Measurements from ENCODE around the gene MFAP2.
"Not testable (repeated sequence)": the region's sequence is repeated elsewhere in the genome, so short reads cannot be mapped to it uniquely, and the experiment has no call there.

The MFAP2 gene

DNA sequence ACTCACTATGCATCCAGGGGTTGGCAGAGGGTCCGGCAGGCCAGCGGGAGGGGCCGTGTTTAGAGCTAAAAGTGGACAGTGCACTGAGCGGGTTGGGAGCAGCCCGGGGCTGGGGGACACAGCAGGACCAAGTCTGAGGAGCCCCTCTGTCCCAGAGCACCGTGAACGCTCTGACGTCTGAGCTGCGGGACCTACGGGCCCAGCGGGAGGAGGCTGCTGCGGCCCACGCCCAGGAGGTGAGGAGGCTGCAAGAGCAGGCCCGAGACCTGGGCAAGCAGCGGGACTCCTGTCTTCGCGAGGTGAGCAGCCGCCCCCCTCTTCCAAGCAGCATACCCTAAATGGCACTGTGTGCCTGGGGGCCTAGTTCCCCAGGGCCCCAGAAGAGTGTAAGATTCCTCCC lies 25.8 kb downstream of the MFAP2 start:
- FAIRE-seq: no peak
- TF ChIP-seq, protein P1, sequence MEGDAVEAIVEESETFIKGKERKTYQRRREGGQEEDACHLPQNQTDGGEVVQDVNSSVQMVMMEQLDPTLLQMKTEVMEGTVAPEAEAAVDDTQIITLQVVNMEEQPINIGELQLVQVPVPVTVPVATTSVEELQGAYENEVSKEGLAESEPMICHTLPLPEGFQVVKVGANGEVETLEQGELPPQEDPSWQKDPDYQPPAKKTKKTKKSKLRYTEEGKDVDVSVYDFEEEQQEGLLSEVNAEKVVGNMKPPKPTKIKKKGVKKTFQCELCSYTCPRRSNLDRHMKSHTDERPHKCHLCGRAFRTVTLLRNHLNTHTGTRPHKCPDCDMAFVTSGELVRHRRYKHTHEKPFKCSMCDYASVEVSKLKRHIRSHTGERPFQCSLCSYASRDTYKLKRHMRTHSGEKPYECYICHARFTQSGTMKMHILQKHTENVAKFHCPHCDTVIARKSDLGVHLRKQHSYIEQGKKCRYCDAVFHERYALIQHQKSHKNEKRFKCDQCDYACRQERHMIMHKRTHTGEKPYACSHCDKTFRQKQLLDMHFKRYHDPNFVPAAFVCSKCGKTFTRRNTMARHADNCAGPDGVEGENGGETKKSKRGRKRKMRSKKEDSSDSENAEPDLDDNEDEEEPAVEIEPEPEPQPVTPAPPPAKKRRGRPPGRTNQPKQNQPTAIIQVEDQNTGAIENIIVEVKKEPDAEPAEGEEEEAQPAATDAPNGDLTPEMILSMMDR (IDR thresholded peaks at IDR 0.05; ENCODE audit: insufficient read depth, missing control alignments): no peak
- no peak for DNase-seq (ENCODE audit: insufficient read length, low spot score)

DNA sequence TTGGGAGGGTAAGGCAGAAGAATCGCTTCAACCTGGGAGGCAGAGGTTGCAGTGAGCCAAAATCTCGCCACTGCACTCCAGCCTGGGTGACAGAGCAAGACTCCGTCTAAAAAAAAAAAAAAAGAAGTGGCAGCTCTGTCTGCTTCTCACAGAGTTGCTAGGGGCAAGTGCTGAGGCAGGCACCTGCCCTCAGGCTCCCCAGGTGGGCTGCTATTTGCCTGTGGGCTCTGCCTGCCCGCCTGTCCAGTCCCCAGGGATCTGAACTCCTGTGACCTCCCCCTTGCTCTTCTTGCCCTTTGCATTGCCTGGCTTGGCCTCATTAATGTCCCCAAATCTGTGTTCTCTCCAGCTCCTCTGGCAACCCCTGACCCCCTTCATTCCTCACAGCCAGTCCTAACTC lies 28.0 kb downstream of the MFAP2 start:
- FAIRE-seq; DNase-seq (ENCODE audit: insufficient read length, low spot score): not testable (repeated sequence)

- DNase-seq (ENCODE audit: insufficient read length, low spot score): not testable (repeated sequence)
Observed at GRCh38 chr1:16949026-16949425, 31.4 kb downstream of the MFAP2 start.

DNA sequence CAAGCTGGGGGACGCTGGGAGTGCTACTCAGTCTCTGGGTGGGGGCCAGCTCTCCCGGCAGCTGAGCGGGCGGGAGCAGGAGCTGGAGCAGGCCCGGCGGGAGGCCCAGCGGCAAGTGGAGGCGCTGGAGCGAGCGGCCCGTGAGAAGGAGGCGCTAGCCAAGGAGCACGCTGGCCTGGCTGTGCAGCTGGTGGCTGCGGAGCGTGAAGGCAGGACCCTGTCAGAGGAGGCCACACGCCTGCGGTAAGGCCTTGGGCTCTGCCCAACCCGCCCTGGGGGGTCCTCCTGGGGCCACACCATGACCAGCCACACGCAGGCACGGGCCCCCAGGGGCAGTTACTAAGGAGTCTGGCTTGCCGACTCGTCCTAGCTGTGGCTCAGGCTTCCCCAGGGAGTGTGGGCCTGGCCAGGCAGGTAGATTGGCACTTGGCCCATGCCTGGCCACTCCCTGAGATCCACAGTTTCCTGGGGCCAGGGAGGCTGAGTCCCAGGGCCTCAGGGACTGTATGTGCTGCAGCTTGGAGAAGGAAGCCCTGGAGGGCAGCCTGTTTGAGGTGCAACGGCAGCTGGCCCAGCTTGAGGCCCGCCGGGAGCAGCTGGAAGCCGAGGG lies 32.0 kb downstream of the MFAP2 start:
- DNase-seq (ENCODE audit: insufficient read length, low spot score); FAIRE-seq: not testable (repeated sequence)

More at GRCh38 chr1:16949026-16949425, 31.4 kb downstream of the MFAP2 start:
- FAIRE-seq: not testable (repeated sequence)

GRCh38 chr1:16946646-16947045 lies 33.8 kb downstream of the MFAP2 start:
- DNase-seq (ENCODE audit: insufficient read length, low spot score) (no peak), FAIRE-seq (no peak)
- TF ChIP-seq, protein P1 (IDR thresholded peaks at IDR 0.05; ENCODE audit: insufficient read depth, missing control alignments): no peak

GRCh38 chr1:16946185-16946584 lies 34.2 kb downstream of the MFAP2 start:
- FAIRE-seq; DNase-seq (ENCODE audit: insufficient read length, low spot score): not testable (repeated sequence)

DNA sequence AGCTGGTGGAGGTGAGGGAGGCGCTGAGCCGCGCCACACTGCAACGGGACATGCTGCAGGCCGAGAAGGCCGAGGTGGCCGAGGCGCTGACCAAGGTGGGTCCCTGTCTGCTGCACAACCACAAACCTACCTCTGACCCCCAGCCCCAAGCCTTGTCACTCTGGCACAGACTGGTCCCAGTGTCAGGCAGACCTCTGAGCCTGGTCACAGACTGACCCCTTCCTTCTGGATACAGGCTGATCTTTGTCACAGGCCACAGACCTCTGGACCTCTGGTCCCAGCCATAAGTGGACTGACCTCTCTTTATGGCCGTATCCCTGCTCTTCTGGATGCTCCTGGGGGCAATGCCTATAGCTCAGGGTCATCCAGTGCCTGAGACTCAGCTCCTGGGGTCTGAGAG lies 34.9 kb downstream of the MFAP2 start:
- FAIRE-seq; DNase-seq (ENCODE audit: insufficient read length, low spot score): not testable (repeated sequence)

DNA sequence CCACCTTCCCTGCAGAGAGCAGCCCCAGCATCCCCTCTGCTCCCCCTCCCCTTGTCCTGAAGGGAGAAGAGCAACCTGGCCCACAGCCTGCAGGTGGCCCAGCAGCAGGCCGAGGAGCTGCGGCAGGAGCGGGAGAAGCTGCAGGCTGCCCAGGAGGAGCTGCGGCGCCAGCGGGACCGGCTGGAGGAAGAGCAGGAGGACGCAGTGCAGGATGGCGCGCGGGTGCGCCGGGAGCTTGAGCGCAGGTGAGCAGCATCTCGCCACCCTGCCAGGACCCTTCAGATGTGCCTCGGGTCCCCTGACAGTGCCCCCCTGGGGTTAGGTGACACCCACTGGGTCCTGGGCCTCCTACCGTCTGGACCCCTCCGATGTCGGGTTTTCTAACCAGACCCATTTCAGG lies 36.4 kb downstream of the MFAP2 start:
- TF ChIP-seq, protein P1 (IDR thresholded peaks at IDR 0.05; ENCODE audit: insufficient read depth, missing control alignments): no peak
- FAIRE-seq: no peak
- DNase-seq (ENCODE audit: insufficient read length, low spot score): no peak

- not testable (repeated sequence) for FAIRE-seq; DNase-seq (ENCODE audit: insufficient read length, low spot score)
Observed at GRCh38 chr1:16939386-16940180, 40.8 kb downstream of the MFAP2 start.

- DNase-seq (ENCODE audit: insufficient read length, low spot score) (no peak), FAIRE-seq (no peak)
Observed at GRCh38 chr1:16938351-16939321, 41.8 kb downstream of the MFAP2 start.

GRCh38 chr1:16936580-16936979 lies 43.8 kb downstream of the MFAP2 start:
- DNase-seq (ENCODE audit: insufficient read length, low spot score): not testable (repeated sequence)

More at GRCh38 chr1:16938351-16939321, 41.8 kb downstream of the MFAP2 start:
- TF ChIP-seq, protein P1 (IDR thresholded peaks at IDR 0.05; ENCODE audit: insufficient read depth, missing control alignments): no peak

DNA sequence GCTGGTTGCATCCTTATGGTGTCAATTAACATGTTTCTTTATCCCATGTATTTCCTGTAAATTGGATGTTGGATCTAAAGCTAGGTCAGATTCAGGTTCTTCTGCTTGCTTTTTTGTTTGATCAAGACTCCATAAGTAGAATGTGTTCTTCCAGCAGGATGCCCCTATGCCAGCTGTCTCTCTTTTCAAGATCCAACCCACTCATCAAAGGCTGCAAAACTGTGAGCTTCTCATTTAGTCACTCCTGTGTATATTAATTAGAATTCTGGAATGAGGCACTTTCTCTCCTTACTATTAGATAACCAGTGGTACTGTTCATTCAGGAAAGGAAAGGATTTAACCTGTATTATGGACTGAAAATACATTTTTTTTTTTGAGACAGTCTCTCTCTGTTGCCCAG lies 46.5 kb downstream of the MFAP2 start:
- not testable (repeated sequence) for FAIRE-seq; DNase-seq (ENCODE audit: insufficient read length, low spot score)

More at GRCh38 chr1:16936580-16936979, 43.8 kb downstream of the MFAP2 start:
- FAIRE-seq: not testable (repeated sequence)

- FAIRE-seq; DNase-seq (ENCODE audit: insufficient read length, low spot score): not testable (repeated sequence)
Observed at GRCh38 chr1:16931206-16931934, 49.0 kb downstream of the MFAP2 start.

All from D721Med (cell line).